PC-3 (cell line): Measurements from ENCODE around the gene TLN1. TPM values are rescaled to one million over a fixed set of nuclear protein-coding genes. Genes with fewer than 3 reads are reported as not detected.

Experiments
- ATAC-seq: fragments of 200-7000 bp; cut with Tn5 transposase; 2 replicates; pipeline ENCODE4 v1.9.1; 2020; ENCODE audit warnings: mild to moderate bottlenecking, moderate library complexity
- BruUV-seq: library from RNA; stranded (reverse); fragments of 400-500 nt; replicated peaks from 2 replicates; lab custom pipeline; 2021; lab: Mats Ljungman, UMichigan
- CTCF ChIA-PET: fragments of 300-600 bp; sonication (Branson Sonifier 250); formaldehyde crosslinking; loops from one replicate; lab custom pipeline; 2022; ENCODE audit warnings: antibody characterized with exemption; lab: Charles Lee
- POLR2A ChIA-PET: fragments of 300-600 bp; sonication (Branson Sonifier 250); formaldehyde crosslinking; loops from one replicate; lab custom pipeline; 2022; ENCODE audit warnings: antibody characterized with exemption; ENCODE audit not compliant: unreplicated experiment; lab: Charles Lee
- DNase-seq: peaks from one replicate; pipeline ENCODE4 v3.0.0-alpha.2; 2015
- H2AFZ ChIP-seq: fragments of 300-600 bp; sonication (generic); 2 replicates; pipeline ENCODE4 v1.6.0; 2016; ENCODE audit warnings: antibody characterized with exemption, low read length
- H3F3A ChIP-seq: fragments of 300-600 bp; sonication (generic); one replicate; pipeline ENCODE4 v1.6.0; 2017; ENCODE audit warnings: antibody characterized with exemption, low read length, control low read depth, mild to moderate bottlenecking; ENCODE audit not compliant: unreplicated experiment
- H3K27ac ChIP-seq: fragments of 300-600 bp; sonication (generic); 2 replicates; pipeline ENCODE4 v1.5.1; 2016; ENCODE audit warnings: mild to moderate bottlenecking, low read length
- H3K27me3 ChIP-seq: fragments of 300-600 bp; sonication (generic); 2 replicates; pipeline ENCODE4 v1.6.1; 2016; ENCODE audit warnings: low read length, mixed read lengths
- H3K36me3 ChIP-seq: fragments of 300-600 bp; sonication (generic); 2 replicates; pipeline ENCODE4 v1.6.1; 2016; ENCODE audit warnings: low read depth, mixed run types, low read length, mixed read lengths
- H3K4me1 ChIP-seq: fragments of 300-600 bp; sonication (generic); 2 replicates; pipeline ENCODE4 v1.5.1; 2016; ENCODE audit warnings: low read length; ENCODE audit not compliant: insufficient read depth
- H3K4me2 ChIP-seq: fragments of 300-600 bp; sonication (generic); 2 replicates; pipeline ENCODE4 v1.6.0; 2016; ENCODE audit warnings: low read length
- H3K4me3 ChIP-seq: fragments of 300-600 bp; sonication (generic); 2 replicates; pipeline ENCODE4 v1.5.1; 2016; ENCODE audit warnings: mild to moderate bottlenecking, low read length, mixed read lengths
- H3K79me2 ChIP-seq: fragments of 300-600 bp; sonication (generic); 2 replicates; pipeline ENCODE4 v1.6.1; 2017; ENCODE audit warnings: low read length, mixed read lengths
- H3K9ac ChIP-seq: fragments of 300-600 bp; sonication (generic); 2 replicates; pipeline ENCODE4 v1.6.0; 2016; ENCODE audit warnings: mild to moderate bottlenecking, low read length
- H3K9me2 ChIP-seq: fragments of 300-600 bp; sonication (generic); replicated peaks from 2 replicates; pipeline ENCODE4 v1.6.1; 2016; ENCODE audit warnings: mixed run types, low read length, mixed read lengths
- H3K9me3 ChIP-seq: fragments of 300-600 bp; sonication (generic); 2 replicates; pipeline ENCODE4 v1.6.1; 2016; ENCODE audit warnings: low read length, mixed read lengths
- H4K20me1 ChIP-seq: fragments of 300-600 bp; sonication (generic); 2 replicates; pipeline ENCODE4 v1.6.1; 2016; ENCODE audit warnings: low read length, mixed read lengths
- CTCF ChIP-seq: fragments of 300-600 bp; sonication (generic); conservative IDR thresholded peaks from 2 replicates; pipeline ENCODE4 v1.5.1; 2017; ENCODE audit warnings: antibody characterized with exemption, low read depth, mild to moderate bottlenecking, low read length
- EZH2 ChIP-seq: fragments of 300-600 bp; sonication (generic); IDR thresholded peaks from one replicate; pipeline ENCODE4 v1.6.1; 2017; ENCODE audit warnings: antibody characterized with exemption, mild to moderate bottlenecking, low read length; ENCODE audit not compliant: unreplicated experiment
- EZH2phosphoT487 ChIP-seq: fragments of 300-600 bp; sonication (generic); IDR thresholded peaks from 2 replicates; pipeline ENCODE4 v1.6.1; 2018; ENCODE audit warnings: mild to moderate bottlenecking, antibody characterized with exemption, low read length, borderline replicate concordance
- intact Hi-C: fragments of 100-400 bp; cut with micrococcal nuclease; formaldehyde crosslinking; loops from 2 replicates; pipeline ENCODE4 v1.9.0; 2023
- total RNA-seq: library from RNA; depleted of rRNA; stranded (reverse); fragments of >200 nt; gene quantifications from 2 replicates; pipeline ENCODE4 v1.2.3, GENCODE V29; 2014

The TLN1 gene
- total RNA-seq, 1 experiment from 2014 or later, result 118 TPM

GRCh38 chr9:35743452-35743851 lies 11.5 kb upstream of the TLN1 start:
- ChIA-PET CTCF (no interaction called here), POLR2A (no interaction called here)
- Histone ChIP-seq H2AFZ (no peak overlapping the region), H3K27me3 (no peaks in the 10 kb centered on the region), H3K9ac (no peak overlapping the region), H3K4me3 (no peak overlapping the region), H3K9me2 (no peaks in the 10 kb centered on the region), H3F3A (no peaks in the 10 kb centered on the region), H3K4me1 (peaks cover 13% of the 10 kb centered on the region), H3K27ac (no peak overlapping the region), H3K79me2 (peaks cover 52% of the 10 kb centered on the region), H3K4me2 (no peak overlapping the region), H3K36me3 (peaks cover 40% of the 10 kb centered on the region; the same call in 1 of the 2 replicates), H4K20me1 (peaks cover 29% of the 10 kb centered on the region), H3K9me3 (no peaks in the 10 kb centered on the region)
- TF ChIP-seq CTCF, result no peak
- no peak for TF ChIP-seq EZH2phosphoT487
- no peak for TF ChIP-seq EZH2
- DNase-seq, result no peak
- ATAC-seq, result no peak
- intact Hi-C loops, result no loop called here
- no TSS peak for BruUV-seq

GRCh38 chr9:35741740-35742139 lies 9.7 kb upstream of the TLN1 start:
- ATAC-seq, result no peak
- CTCF ChIA-PET, result no interaction called here
- H3K4me1 ChIP-seq, result peaks cover 6% of the 10 kb centered on the region
- H2AFZ ChIP-seq, result no peak overlapping the region
- intact Hi-C loops, result no loop called here
- peaks cover 55% of the 10 kb centered on the region for H3K36me3 ChIP-seq
- no peak for DNase-seq
- TF ChIP-seq EZH2phosphoT487 (no peak), CTCF (no peak), EZH2 (no peak)
- H4K20me1 ChIP-seq, result peaks cover 15% of the 10 kb centered on the region
- H3K79me2 ChIP-seq, result peaks cover 35% of the 10 kb centered on the region
- H3F3A ChIP-seq, result no peaks in the 10 kb centered on the region
- H3K4me3 ChIP-seq, result no peak overlapping the region
- no TSS peak for BruUV-seq
- no peaks in the 10 kb centered on the region for H3K9me2 ChIP-seq
- no peak overlapping the region for H3K27ac ChIP-seq
- no peak overlapping the region for H3K4me2 ChIP-seq
- H3K9ac ChIP-seq, result no peak overlapping the region
- no peaks in the 10 kb centered on the region for H3K27me3 ChIP-seq
- POLR2A ChIA-PET, result interaction anchor here (0.5 kb wide), 1 partner anchor 51 kb away, joined by 3 read pairs; no protein-coding TSS in a partner anchor
- no peaks in the 10 kb centered on the region for H3K9me3 ChIP-seq

GRCh38 chr9:35740243-35740642 lies 8.2 kb upstream of the TLN1 start:
- intact Hi-C loops, result no loop called here
- Histone ChIP-seq H3K27me3 (no peaks in the 10 kb centered on the region), H3K4me2 (no peak overlapping the region), H3K4me3 (no peak overlapping the region), H2AFZ (no peak overlapping the region), H3K27ac (no peak overlapping the region), H3K9me3 (no peaks in the 10 kb centered on the region), H3F3A (no peaks in the 10 kb centered on the region), H3K4me1 (no peaks in the 10 kb centered on the region), H4K20me1 (0 out of 2 replicates have a peak, but pooled peaks cover 7% of the 10 kb centered on the region), H3K9me2 (no peaks in the 10 kb centered on the region), H3K79me2 (peaks cover 20% of the 10 kb centered on the region), H3K36me3 (peaks cover 62% of the 10 kb centered on the region), H3K9ac (no peak overlapping the region)
- ATAC-seq (no peak), DNase-seq (no peak)
- no TSS peak for BruUV-seq
- POLR2A ChIA-PET, result interaction anchor here (0.6 to 0.7 kb wide), 2 partner anchors 13 to 16 kb away, joined by 3 to 4 read pairs; no protein-coding TSS in a partner anchor
- TF ChIP-seq EZH2, result no peak
- TF ChIP-seq EZH2phosphoT487, result no peak
- TF ChIP-seq CTCF, result no peak
- CTCF ChIA-PET, result no interaction called here
